NT2/D1 (cell line): ENCODE measurements around the gene MERTK.

Experiments
- SUZ12 ChIP-seq: IDR thresholded peaks from 2 replicates; pipeline ENCODE4 v1.6.1; 2011; ENCODE audit not compliant: insufficient read length, insufficient read depth; ENCODE audit errors: extremely low read depth
- YY1 ChIP-seq: IDR thresholded peaks from 2 replicates; pipeline ENCODE4 v1.6.1; 2011; ENCODE audit not compliant: insufficient read length, insufficient read depth
- ZNF274 ChIP-seq: IDR thresholded peaks from 2 replicates; pipeline ENCODE4 v1.6.1; 2011; ENCODE audit warnings: mild to moderate bottlenecking, low read depth, low read length

- TF ChIP-seq YY1 (no peak), ZNF274 (no peak), SUZ12 (no peak)
Observed at GRCh38 chr2:111965062-111965461, 66.7 kb downstream of the MERTK start.
